Vagina (tissue), 2 donors: ENCODE data around the gene BARD1. TPM values are rescaled to one million over a fixed set of nuclear protein-coding genes. Genes with fewer than 3 reads are reported as not detected.

ENCODE experiments used
- DNase-seq, 2 donors: peaks; one replicate each; pipeline ENCODE4 v3.0.0-alpha.2; 2017; ENCODE audit errors: extremely low spot score in 2 of 2
- H3K27ac ChIP-seq: fragments of 200-600 bp; sonication (generic); one replicate; pipeline ENCODE4 v1.5.1; 2019
- H3K27me3 ChIP-seq: fragments of 200-600 bp; sonication (generic); one replicate; pipeline ENCODE4 v1.5.1; 2019
- H3K36me3 ChIP-seq, 2 donors: fragments of 200-600 bp; sonication (generic); one replicate each; pipeline ENCODE4 v1.5.1; 2017 to 2019
- H3K4me1 ChIP-seq: fragments of 200-600 bp; sonication (generic); one replicate; pipeline ENCODE4 v1.5.1; 2019
- H3K4me3 ChIP-seq, 2 donors: fragments of 200-600 bp; sonication (generic); 1 replicate in 1 of 2; 2 replicates in 1 of 2; pipeline ENCODE4 v1.5.1; 2016 to 2019
- H3K9me3 ChIP-seq: fragments of 200-600 bp; sonication (generic); one replicate; pipeline ENCODE4 v1.5.1; 2019
- POLR2A ChIP-seq, 2 donors: fragments of 450-650 bp; IDR thresholded peaks; one replicate each; pipeline ENCODE4 v1.6.1; 2017; ENCODE audit warnings: antibody characterized with exemption in 2 of 2, mild to moderate bottlenecking in 2 of 2, moderate library complexity in 2 of 2
- POLR2AphosphoS5 ChIP-seq, 2 donors: sonication (generic); formaldehyde crosslinking; IDR thresholded peaks; one replicate each; pipeline ENCODE4 v1.9.0; 2017; ENCODE audit warnings: antibody characterized with exemption in 2 of 2, mild to moderate bottlenecking in 2 of 2, low read depth in 1 of 2; ENCODE audit not compliant: insufficient read depth in 1 of 2
- intact Hi-C: fragments of 100-400 bp; cut with DNase I; formaldehyde crosslinking; loops from one replicate; pipeline ENCODE4 v1.15.1; 2023
- total RNA-seq: library from RNA; depleted of rRNA; stranded (reverse); fragments of >200 nt; gene quantifications from one replicate; pipeline ENCODE4 v1.2.3, GENCODE V29; 2016
- TF ChIP-seq, protein P1 (sequence below), 3 experiments: fragments of 450-650 bp in 2 of 3; fragments of 200-600 bp in 1 of 3; sonication (generic) in 1 of 3; IDR thresholded peaks; one replicate each; pipeline ENCODE4 v1.5.1; 2017 to 2019; ENCODE audit warnings: antibody characterized with exemption in 3 of 3, mild to moderate bottlenecking in 2 of 3, moderate library complexity in 2 of 3

Gene BARD1
- total RNA-seq, 1 donor from 2014 or later: 21.6 TPM

DNA sequence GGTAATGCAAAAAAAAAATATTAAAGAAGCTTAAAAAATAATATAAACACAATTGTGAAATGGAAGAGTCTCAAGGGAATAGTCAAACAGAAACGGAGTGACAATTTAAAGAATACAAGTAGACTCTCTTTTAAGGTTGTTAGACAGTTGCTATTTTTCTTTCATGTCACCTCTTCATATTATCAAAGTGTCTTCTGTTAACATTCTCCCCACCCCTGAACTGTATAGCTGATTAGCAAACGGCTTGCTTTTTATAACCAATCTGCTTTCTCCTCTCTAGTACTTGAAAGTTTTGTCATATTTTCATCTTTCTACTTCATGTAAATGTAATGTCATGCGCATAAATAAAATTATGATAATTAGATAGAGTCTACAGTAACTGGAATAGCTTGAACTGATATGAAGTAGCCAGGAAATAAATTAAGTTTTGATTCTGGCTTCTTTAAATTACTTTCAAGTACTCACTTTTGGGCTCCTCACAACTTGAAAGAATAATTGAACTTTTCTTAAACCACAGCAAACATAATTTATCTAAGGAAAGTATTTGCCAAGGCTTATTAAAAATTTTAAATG is 37.0 kb downstream of the BARD1 start:
- TF ChIP-seq POLR2AphosphoS5 (IDR thresholded peaks at IDR 0.05; ENCODE audit: insufficient read depth in 1 of 2, low read depth in 1 of 2) (no peak), POLR2A (IDR thresholded peaks at IDR 0.05) (no peak)
- TF ChIP-seq, protein P1, sequence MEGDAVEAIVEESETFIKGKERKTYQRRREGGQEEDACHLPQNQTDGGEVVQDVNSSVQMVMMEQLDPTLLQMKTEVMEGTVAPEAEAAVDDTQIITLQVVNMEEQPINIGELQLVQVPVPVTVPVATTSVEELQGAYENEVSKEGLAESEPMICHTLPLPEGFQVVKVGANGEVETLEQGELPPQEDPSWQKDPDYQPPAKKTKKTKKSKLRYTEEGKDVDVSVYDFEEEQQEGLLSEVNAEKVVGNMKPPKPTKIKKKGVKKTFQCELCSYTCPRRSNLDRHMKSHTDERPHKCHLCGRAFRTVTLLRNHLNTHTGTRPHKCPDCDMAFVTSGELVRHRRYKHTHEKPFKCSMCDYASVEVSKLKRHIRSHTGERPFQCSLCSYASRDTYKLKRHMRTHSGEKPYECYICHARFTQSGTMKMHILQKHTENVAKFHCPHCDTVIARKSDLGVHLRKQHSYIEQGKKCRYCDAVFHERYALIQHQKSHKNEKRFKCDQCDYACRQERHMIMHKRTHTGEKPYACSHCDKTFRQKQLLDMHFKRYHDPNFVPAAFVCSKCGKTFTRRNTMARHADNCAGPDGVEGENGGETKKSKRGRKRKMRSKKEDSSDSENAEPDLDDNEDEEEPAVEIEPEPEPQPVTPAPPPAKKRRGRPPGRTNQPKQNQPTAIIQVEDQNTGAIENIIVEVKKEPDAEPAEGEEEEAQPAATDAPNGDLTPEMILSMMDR (IDR thresholded peaks at IDR 0.05): no peak
- no peaks in the 10 kb centered on the region for H3K4me1 ChIP-seq
- no peaks in the 10 kb centered on the region for H3K9me3 ChIP-seq
- H3K4me3 ChIP-seq: no peak overlapping the region
- no peak overlapping the region for H3K27ac ChIP-seq
- intact Hi-C loops: no loop called here
- peaks cover 0 to 20% of the 10 kb centered on the region in 2 donors for H3K36me3 ChIP-seq
- H3K27me3 ChIP-seq: no peaks in the 10 kb centered on the region
- no peak for DNase-seq

DNA sequence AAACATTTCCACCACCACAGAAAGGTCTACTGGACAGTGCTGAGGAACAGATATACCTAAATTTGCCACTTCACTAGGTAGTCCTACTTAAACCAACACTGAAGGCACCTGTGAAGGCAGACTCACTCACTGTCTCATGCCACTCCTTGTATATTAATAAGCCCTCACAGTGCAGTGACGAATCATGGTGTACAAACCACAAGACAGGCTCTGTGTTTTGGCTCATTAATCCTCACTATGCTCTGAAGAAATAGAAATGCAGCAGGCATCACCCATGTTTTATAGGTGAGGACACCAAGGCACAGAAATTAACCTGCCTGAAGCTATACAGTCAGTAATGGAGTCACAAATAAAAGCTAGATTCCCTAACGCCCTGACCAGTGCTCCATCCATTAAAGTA is 44.3 kb downstream of the BARD1 start:
- Histone ChIP-seq H3K27me3 (no peaks in the 10 kb centered on the region), H3K9me3 (no peaks in the 10 kb centered on the region), H3K27ac (no peak overlapping the region), H3K36me3 (peaks cover 0 to 16% of the 10 kb centered on the region in 2 donors), H3K4me3 (no peak overlapping the region), H3K4me1 (no peaks in the 10 kb centered on the region)
- intact Hi-C loops: no loop called here
- TF ChIP-seq POLR2A (IDR thresholded peaks at IDR 0.05) (no peak), POLR2AphosphoS5 (IDR thresholded peaks at IDR 0.05; ENCODE audit: insufficient read depth in 1 of 2, low read depth in 1 of 2) (no peak)
- TF ChIP-seq, protein P1 (IDR thresholded peaks at IDR 0.05): no peak
- no peak for DNase-seq

DNA sequence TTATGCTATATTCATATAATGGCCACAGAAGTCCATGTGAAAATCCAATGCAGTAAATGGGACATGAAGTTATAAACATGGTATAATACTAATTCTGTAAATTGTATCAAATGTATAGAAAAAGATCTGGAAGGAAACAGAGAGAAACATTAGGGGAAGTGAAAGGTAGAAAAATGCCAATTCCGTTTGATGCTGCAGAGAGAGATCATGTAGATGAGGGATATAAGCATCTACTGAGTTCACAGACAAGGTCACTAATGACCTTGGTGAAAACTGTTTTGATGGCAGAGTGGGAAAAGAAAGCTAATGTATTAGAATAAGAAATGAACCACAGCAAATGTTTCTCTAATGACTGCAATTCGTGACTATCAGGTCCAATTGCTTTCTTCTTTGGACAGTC is 56.0 kb downstream of the BARD1 start:
- intact Hi-C loops: no loop called here
- H3K4me1 ChIP-seq: no peaks in the 10 kb centered on the region
- TF ChIP-seq POLR2AphosphoS5 (IDR thresholded peaks at IDR 0.05; ENCODE audit: insufficient read depth in 1 of 2, low read depth in 1 of 2): no peak
- TF ChIP-seq, protein P1 (IDR thresholded peaks at IDR 0.05): no peak

DNA sequence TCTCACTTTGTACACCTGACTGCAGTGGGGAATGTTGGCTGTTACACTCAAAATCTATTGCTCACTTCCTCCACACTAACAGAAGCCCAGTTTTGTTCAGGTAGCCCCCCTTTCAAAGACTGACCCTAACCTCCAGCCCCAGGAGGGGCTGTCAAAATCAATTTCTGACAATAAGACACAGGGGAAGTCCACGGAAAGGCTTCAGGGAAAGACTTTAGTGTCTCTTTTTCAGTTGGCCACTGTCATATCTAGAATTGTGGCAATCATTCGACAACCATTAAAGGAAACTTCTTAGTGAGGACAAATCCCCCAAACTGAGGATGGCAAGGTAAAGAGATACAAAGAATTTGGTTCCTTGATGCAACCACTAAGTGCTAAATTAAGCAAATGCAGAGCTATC is 59.0 kb downstream of the BARD1 start:
- intact Hi-C loops: no loop called here

More for the DNA sequence above, 56.0 kb downstream of the BARD1 start:
- no peak for DNase-seq
- H3K27me3 ChIP-seq: no peaks in the 10 kb centered on the region
- peaks cover 0 to 14% of the 10 kb centered on the region in 2 donors for H3K36me3 ChIP-seq
- H3K4me3 ChIP-seq: no peak overlapping the region
- no peaks in the 10 kb centered on the region for H3K9me3 ChIP-seq
- no peak overlapping the region for H3K27ac ChIP-seq

DNA sequence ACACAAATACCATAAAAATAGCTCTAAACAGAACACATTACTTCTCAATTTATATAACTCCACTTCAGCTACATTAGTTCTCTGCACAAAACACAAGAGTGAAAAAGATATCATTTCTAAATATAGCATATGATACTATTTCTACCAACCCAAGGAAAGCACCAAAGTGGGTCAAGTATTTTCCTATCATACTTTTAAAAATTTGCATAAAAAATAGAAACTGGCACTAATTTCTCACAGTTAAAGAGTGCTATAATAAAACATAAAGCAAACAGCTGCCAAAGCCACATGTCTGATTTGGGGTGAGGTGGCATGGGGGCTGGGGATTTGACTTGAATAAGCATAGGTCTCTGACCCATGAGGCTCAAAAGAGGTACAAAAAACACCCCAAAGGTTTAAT is 61.5 kb downstream of the BARD1 start:
- Histone ChIP-seq H3K27me3 (no peaks in the 10 kb centered on the region), H3K27ac (no peak overlapping the region), H3K9me3 (no peaks in the 10 kb centered on the region), H3K36me3 (peaks cover 0 to 20% of the 10 kb centered on the region in 2 donors), H3K4me3 (no peak overlapping the region), H3K4me1 (no peaks in the 10 kb centered on the region)
- no peak for TF ChIP-seq POLR2A (IDR thresholded peaks at IDR 0.05)
- TF ChIP-seq, protein P1 (IDR thresholded peaks at IDR 0.05): no peak
- TF ChIP-seq POLR2AphosphoS5 (IDR thresholded peaks at IDR 0.05; ENCODE audit: insufficient read depth in 1 of 2, low read depth in 1 of 2): no peak
- intact Hi-C loops: no loop called here
- no peak for DNase-seq

More for the DNA sequence above, 59.0 kb downstream of the BARD1 start:
- DNase-seq: no peak
- no peak overlapping the region for H3K4me3 ChIP-seq
- no peaks in the 10 kb centered on the region for H3K4me1 ChIP-seq
- TF ChIP-seq POLR2AphosphoS5 (IDR thresholded peaks at IDR 0.05; ENCODE audit: insufficient read depth in 1 of 2, low read depth in 1 of 2): no peak
- TF ChIP-seq POLR2A (IDR thresholded peaks at IDR 0.05): no peak
- TF ChIP-seq, protein P1 (IDR thresholded peaks at IDR 0.05): no peak
- H3K27ac ChIP-seq: no peak overlapping the region
- no peaks in the 10 kb centered on the region for H3K9me3 ChIP-seq
- no peaks in the 10 kb centered on the region for H3K27me3 ChIP-seq
- H3K36me3 ChIP-seq: peaks cover 0 to 14% of the 10 kb centered on the region in 2 donors
